Measurements from ENCODE around the gene IQCF6.
"Not testable (repeated sequence)": the region's sequence is repeated elsewhere in the genome, so short reads cannot be mapped to it uniquely, and the experiment has no call there.

IQCF6 gene

DNA sequence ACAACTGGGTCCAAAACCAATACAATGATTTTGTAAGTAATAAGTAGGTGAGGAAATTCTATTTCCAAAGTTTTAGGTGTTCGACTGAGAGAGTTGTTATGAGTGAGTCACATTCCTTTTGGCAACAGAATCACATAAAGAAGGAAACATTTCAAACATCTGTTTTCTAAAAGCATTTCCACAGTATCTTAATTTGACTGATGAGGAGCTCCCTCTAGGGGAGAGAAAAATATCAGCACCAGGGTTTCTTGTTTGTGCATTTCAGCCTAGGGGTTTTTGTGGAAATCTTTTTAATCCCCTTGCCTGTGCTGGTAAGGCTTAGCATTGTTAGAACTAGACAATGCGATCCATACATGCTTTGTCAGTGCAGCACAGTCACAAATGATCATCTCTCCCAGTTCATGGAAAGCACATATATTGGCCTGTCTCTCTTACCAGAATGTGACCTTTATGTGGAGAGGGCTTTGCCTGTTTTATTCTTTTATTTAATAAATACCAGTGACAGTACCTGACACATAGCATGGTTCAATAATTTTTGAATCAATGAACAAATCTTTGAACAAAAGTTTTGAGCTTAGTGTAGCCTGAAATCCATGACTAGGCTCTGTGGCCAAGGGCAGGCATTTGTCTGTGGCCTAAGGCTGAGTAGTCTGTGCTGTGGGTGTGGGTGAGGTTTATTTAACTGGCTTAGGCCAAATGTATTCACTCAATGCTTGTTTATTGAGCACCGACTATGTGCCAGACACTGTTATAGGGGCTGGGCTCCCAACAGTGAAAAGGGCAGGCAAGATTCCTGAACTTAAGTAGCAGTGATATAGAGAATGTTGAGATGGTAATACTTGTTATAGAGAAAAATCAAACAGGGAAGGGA, 21.1 kb upstream of the IQCF6 start:
- Histone ChIP-seq H3K36me3 (ENCODE audit: insufficient read depth, low read length) (no peaks in the 10 kb centered on the region), H3K9me3 (ENCODE audit: low read length) (no peaks in the 10 kb centered on the region), H3K27ac (ENCODE audit: low read depth, low read length) (no peak overlapping the region), H3K4me3 (ENCODE audit: low read depth in 1 of 2, low read length in 2 of 2) (no peak overlapping the region), H3K27me3 (ENCODE audit: control insufficient read depth in 1 of 2, insufficient read depth in 2 of 2, low read length in 2 of 2) (no peaks in the 10 kb centered on the region), H3K9ac (ENCODE audit: low read length) (no peak overlapping the region), H3K4me1 (ENCODE audit: insufficient read depth, low read length) (no peaks in the 10 kb centered on the region)

DNA sequence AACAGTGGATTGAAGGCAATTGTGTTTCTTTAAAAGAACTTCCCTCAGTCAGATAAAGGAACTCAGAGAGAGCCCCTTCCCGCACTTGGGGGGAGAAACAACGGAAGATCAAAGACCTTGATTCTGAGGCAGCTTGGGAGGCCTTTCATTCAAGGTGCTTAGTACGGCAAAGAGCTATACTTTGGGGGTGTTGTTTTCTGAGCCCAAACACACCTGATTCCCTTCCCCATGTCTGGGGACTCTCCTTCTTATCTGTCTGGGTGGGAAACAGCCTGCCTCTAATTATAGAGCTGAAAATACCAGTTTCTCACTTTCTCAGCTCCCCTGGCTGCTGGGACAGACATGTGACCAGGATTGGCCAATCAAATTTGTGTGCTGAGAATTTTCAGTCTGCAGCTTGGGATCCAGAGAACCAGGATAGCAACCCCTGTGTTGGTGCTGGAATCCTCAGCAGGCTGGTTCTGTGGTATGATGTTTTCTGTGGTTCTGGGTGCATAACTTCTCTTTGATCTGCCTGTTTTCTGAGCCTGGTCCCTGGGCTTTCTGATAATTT, 19.4 kb upstream of the IQCF6 start:
- Histone ChIP-seq H3K27me3 (ENCODE audit: control insufficient read depth in 1 of 2, insufficient read depth in 2 of 2, low read length in 2 of 2) (no peaks in the 10 kb centered on the region), H3K4me1 (ENCODE audit: insufficient read depth, low read length) (no peaks in the 10 kb centered on the region), H3K9ac (ENCODE audit: low read length) (no peak overlapping the region), H3K4me3 (ENCODE audit: low read depth in 1 of 2, low read length in 2 of 2) (no peak overlapping the region), H3K9me3 (ENCODE audit: low read length) (no peaks in the 10 kb centered on the region), H3K27ac (ENCODE audit: low read depth, low read length) (no peak overlapping the region), H3K36me3 (ENCODE audit: insufficient read depth, low read length) (no peaks in the 10 kb centered on the region)

DNA sequence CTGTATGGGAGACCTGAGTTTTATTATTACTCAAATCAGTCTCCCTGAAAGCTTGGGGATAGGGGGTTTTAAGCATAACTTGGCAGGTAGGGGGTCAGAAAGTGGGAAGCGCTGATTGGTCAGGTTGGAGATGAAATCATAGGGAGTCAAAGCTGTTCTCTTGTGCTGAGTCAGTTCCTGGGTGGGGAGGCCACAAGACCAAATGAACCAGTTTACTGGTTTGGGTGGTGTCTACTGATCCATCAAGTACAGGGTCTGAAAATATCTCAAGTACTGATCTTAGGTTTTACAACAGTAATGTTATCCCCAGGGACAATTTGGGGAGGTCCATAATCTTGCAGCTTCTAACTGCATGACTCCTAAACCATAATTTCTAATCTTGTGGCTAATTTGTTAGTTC, 17.8 kb upstream of the IQCF6 start:
- no peak overlapping the region for H3K4me3 ChIP-seq (ENCODE audit: low read depth in 1 of 2, low read length in 2 of 2)
- no peaks in the 10 kb centered on the region for H3K9me3 ChIP-seq (ENCODE audit: low read length)
- no peak overlapping the region for H3K9ac ChIP-seq (ENCODE audit: low read length)
- no peaks in the 10 kb centered on the region for H3K4me1 ChIP-seq (ENCODE audit: insufficient read depth, low read length)
- no peaks in the 10 kb centered on the region for H3K27me3 ChIP-seq (ENCODE audit: control insufficient read depth in 1 of 2, insufficient read depth in 2 of 2, low read length in 2 of 2)
- no peak overlapping the region for H3K27ac ChIP-seq (ENCODE audit: low read depth, low read length)
- no peaks in the 10 kb centered on the region for H3K36me3 ChIP-seq (ENCODE audit: insufficient read depth, low read length)

DNA sequence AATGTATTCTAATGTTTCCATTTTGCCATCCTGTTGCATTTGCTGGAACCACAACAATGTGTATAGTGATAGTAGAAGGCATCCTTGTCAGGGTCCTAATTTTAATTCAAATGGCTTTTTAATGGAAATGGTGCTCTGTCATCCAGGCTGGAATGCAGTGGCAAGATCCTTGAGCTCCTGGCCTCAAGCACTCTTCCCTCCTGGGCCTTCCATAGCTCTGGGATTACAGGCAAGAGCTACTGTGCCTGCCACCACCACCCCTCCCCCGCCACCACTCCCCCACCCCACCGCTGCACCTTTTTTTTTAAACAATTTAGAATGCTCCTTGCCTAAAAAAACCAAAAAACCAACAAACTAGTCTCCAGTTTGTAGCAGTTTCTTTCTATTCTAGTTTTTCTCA, 15.2 kb upstream of the IQCF6 start:
- no peaks in the 10 kb centered on the region for H3K9me3 ChIP-seq (ENCODE audit: low read length)
- no peak overlapping the region for H3K9ac ChIP-seq (ENCODE audit: low read length)
- no peaks in the 10 kb centered on the region for H3K27me3 ChIP-seq (ENCODE audit: control insufficient read depth in 1 of 2, insufficient read depth in 2 of 2, low read length in 2 of 2)
- H3K36me3 ChIP-seq (ENCODE audit: insufficient read depth, low read length), result no peaks in the 10 kb centered on the region
- H3K27ac ChIP-seq (ENCODE audit: low read depth, low read length), result no peak overlapping the region
- no peaks in the 10 kb centered on the region for H3K4me1 ChIP-seq (ENCODE audit: insufficient read depth, low read length)
- no peak overlapping the region for H3K4me3 ChIP-seq (ENCODE audit: low read depth in 1 of 2, low read length in 2 of 2)

DNA sequence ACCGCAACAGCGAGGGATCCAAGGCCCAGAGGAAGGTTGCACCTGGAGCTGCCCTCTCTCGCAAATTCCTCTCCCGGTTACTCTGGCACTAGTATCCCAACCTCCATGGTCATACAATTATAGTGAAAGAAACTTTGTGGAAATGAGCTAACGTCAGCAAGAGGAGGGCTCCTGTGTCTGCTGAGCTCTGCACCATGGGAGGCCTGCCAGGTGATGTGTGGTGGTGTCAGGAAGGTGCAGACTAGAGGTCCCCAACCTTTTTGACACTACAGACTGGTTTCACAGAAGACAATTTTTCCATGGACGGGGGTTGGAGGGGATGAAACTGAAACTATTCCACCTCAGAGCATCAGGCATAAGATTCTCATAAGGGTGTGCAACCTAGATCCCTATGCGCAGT, 13.2 kb upstream of the IQCF6 start:
- H3K27ac ChIP-seq (ENCODE audit: low read depth, low read length), result no peak overlapping the region
- no peaks in the 10 kb centered on the region for H3K27me3 ChIP-seq (ENCODE audit: control insufficient read depth in 1 of 2, insufficient read depth in 2 of 2, low read length in 2 of 2)
- H3K4me1 ChIP-seq (ENCODE audit: insufficient read depth, low read length), result no peaks in the 10 kb centered on the region
- no peak overlapping the region for H3K9ac ChIP-seq (ENCODE audit: low read length)
- H3K9me3 ChIP-seq (ENCODE audit: low read length), result no peaks in the 10 kb centered on the region
- H3K36me3 ChIP-seq (ENCODE audit: insufficient read depth, low read length), result no peaks in the 10 kb centered on the region
- H3K4me3 ChIP-seq (ENCODE audit: low read depth in 1 of 2, low read length in 2 of 2), result no peak overlapping the region

DNA sequence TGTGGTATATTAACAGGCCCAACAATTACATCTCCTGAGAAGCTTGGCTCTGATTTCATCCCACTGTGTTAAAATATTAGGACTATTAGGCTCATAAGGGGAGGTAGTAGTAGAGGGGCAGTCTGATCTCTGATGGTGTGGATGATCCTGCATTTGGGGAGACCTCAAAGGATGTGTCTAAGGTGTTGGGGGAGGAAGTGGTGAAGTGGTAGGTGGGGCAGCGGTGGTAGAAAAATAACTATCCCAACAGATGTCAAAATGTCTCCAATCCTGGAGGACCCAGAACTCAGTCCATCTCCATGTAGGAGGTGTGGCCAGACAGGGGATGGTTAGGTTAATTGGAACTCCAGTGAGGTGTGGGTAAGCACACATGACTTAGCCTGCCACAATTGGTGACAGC, 10.4 kb upstream of the IQCF6 start:
- Histone ChIP-seq H3K9ac (ENCODE audit: low read length) (no peak overlapping the region), H3K9me3 (ENCODE audit: low read length) (no peaks in the 10 kb centered on the region), H3K4me1 (ENCODE audit: insufficient read depth, low read length) (no peaks in the 10 kb centered on the region), H3K4me3 (ENCODE audit: low read depth in 1 of 2, low read length in 2 of 2) (no peak overlapping the region), H3K27me3 (ENCODE audit: control insufficient read depth in 1 of 2, insufficient read depth in 2 of 2, low read length in 2 of 2) (no peaks in the 10 kb centered on the region), H3K36me3 (ENCODE audit: insufficient read depth, low read length) (no peaks in the 10 kb centered on the region), H3K27ac (ENCODE audit: low read depth, low read length) (no peak overlapping the region)

DNA sequence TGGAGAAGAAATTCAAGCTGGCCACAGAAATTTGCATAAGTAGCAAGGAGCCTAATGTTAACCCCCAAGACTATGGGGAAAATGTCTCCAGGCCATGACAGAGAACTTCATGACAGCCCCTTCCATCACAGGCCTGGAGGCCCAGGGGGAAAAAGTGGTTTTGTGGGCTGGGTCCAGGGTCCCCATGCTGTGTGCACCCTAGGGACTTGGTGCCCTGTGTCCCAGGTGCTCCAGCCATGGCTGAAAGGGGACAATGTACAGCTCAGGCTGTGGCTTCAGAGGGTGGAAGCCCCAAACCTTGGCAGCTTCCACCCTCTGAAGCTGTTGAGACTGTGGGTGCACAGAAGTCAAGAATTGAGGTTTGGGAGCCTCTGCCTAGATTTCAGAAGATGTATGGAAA, 8.5 kb upstream of the IQCF6 start:
- H3K4me1 ChIP-seq (ENCODE audit: insufficient read depth, low read length); H3K9me3 ChIP-seq (ENCODE audit: low read length); H3K4me3 ChIP-seq (ENCODE audit: low read depth in 1 of 2, low read length in 2 of 2): not testable (repeated sequence)

DNA sequence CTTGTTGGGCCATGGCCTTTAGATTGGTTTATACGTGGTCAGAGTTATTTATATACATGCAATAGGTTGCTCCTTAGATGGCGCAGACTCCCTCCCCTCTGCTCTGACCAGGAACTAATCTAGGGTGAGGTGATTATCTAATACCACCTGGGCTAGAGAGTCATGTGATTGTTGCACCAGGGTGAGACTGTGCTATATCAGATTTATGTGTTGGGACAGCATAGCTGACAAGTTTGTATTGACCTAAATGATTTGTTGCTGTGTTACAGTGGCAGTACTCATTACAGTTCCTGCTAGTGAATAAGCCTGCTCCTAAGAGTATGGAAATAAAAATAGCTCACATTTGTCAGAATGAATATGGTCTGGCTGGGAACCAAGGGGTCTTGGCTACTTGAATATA, 7.2 kb upstream of the IQCF6 start:
- Histone ChIP-seq H3K9ac (ENCODE audit: low read length) (no peak overlapping the region), H3K4me3 (ENCODE audit: low read depth in 1 of 2, low read length in 2 of 2) (no peak overlapping the region), H3K4me1 (ENCODE audit: insufficient read depth, low read length) (no peaks in the 10 kb centered on the region), H3K9me3 (ENCODE audit: low read length) (no peaks in the 10 kb centered on the region), H3K27ac (ENCODE audit: low read depth, low read length) (no peak overlapping the region), H3K36me3 (ENCODE audit: insufficient read depth, low read length) (no peaks in the 10 kb centered on the region), H3K27me3 (ENCODE audit: control insufficient read depth in 1 of 2, insufficient read depth in 2 of 2, low read length in 2 of 2) (no peaks in the 10 kb centered on the region)

More for the DNA sequence above, 8.5 kb upstream of the IQCF6 start:
- not testable (repeated sequence) for H3K27ac ChIP-seq (ENCODE audit: low read depth, low read length); H3K36me3 ChIP-seq (ENCODE audit: insufficient read depth, low read length); H3K27me3 ChIP-seq (ENCODE audit: control insufficient read depth in 1 of 2, insufficient read depth in 2 of 2, low read length in 2 of 2); H3K9ac ChIP-seq (ENCODE audit: low read length)

DNA sequence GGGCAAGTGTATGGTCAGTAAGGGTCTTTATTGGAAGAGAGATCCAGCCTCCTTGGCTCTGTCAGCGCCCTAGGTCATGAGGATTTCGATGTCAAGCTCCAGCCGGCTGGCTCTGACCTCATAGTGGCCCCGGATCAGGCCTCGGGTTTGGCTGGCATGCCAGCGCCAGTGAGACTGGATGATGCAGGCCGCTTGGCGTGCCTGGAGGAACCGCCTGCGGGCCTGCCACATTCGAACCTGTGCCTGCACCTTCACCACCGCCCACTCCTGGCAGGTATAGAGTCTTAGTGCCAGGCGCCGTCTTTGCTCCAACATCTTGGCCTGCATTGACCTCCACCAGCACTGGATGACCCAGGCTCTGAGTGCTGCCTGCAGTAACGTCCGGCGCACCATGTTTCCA, 483 bp downstream of the IQCF6 start:
- no peaks in the 10 kb centered on the region for H3K36me3 ChIP-seq (ENCODE audit: insufficient read depth, low read length)
- no peak overlapping the region for H3K9ac ChIP-seq (ENCODE audit: low read length)
- no peak overlapping the region for H3K4me3 ChIP-seq (ENCODE audit: low read depth in 1 of 2, low read length in 2 of 2)
- no peak overlapping the region for H3K27ac ChIP-seq (ENCODE audit: low read depth, low read length)
- no peaks in the 10 kb centered on the region for H3K4me1 ChIP-seq (ENCODE audit: insufficient read depth, low read length)
- H3K27me3 ChIP-seq (ENCODE audit: control insufficient read depth in 1 of 2, insufficient read depth in 2 of 2, low read length in 2 of 2), result peaks cover 0 to 8% of the 10 kb centered on the region in 2 donors
- no peaks in the 10 kb centered on the region for H3K9me3 ChIP-seq (ENCODE audit: low read length)

DNA sequence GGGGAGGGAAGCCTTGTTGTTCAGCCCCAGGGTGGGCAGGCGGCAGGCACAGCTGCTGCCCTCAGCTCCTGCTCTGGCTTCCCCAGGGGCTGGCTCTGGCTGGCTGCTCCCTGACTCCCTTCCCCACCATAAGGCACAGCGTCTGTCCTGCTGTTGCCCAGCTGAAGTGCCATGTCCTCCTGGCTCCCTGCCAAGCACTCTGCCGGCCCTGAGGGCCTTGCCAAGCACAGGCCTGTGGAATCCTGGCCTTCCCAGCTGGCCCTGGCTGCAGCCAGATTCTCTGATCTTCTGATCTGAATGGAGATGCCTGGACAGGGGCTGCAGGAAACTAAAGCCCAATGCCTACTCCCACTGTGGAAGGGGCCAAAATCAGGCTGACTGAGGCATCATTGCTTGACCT, 1.1 kb downstream of the IQCF6 start:
- no peaks in the 10 kb centered on the region for H3K4me1 ChIP-seq (ENCODE audit: insufficient read depth, low read length)
- no peak overlapping the region for H3K9ac ChIP-seq (ENCODE audit: low read length)
- peaks cover 0 to 8% of the 10 kb centered on the region in 2 donors for H3K27me3 ChIP-seq (ENCODE audit: control insufficient read depth in 1 of 2, insufficient read depth in 2 of 2, low read length in 2 of 2)
- no peak overlapping the region for H3K4me3 ChIP-seq (ENCODE audit: low read depth in 1 of 2, low read length in 2 of 2)
- no peak overlapping the region for H3K27ac ChIP-seq (ENCODE audit: low read depth, low read length)
- H3K9me3 ChIP-seq (ENCODE audit: low read length), result no peaks in the 10 kb centered on the region
- H3K36me3 ChIP-seq (ENCODE audit: insufficient read depth, low read length), result no peaks in the 10 kb centered on the region

DNA sequence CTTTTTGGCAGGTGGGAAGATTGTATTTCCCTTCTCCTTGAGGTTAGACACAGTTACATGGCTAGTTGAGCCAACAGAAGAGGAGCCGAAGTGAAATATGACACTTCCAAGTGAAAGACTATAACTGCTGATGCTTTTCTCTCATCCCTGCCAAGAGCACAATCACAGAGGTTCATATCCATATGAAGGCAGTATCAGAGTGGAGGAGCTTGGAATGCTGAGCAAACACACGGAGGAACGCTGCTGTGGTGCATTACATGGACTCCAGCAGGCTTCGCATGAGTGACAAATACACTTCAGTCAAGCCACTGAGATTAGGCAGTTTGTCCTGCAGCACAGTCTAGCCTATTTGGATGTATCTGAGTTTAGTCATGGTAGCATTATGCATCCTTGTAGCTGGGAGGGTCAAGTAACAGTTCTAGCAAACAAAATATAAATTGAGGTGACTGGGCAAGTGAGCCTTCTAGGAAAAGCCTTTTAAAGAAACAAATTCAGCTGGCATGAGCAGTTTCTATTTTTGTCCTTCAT, 5.4 kb downstream of the IQCF6 start:
- Histone ChIP-seq H3K4me1 (ENCODE audit: insufficient read depth, low read length) (no peaks in the 10 kb centered on the region), H3K9me3 (ENCODE audit: low read length) (no peaks in the 10 kb centered on the region), H3K9ac (ENCODE audit: low read length) (no peak overlapping the region), H3K27ac (ENCODE audit: low read depth, low read length) (no peak overlapping the region), H3K36me3 (ENCODE audit: insufficient read depth, low read length) (no peaks in the 10 kb centered on the region), H3K27me3 (ENCODE audit: control insufficient read depth in 1 of 2, insufficient read depth in 2 of 2, low read length in 2 of 2) (peaks cover 0 to 8% of the 10 kb centered on the region in 2 donors), H3K4me3 (ENCODE audit: low read depth in 1 of 2, low read length in 2 of 2) (no peak overlapping the region)

DNA sequence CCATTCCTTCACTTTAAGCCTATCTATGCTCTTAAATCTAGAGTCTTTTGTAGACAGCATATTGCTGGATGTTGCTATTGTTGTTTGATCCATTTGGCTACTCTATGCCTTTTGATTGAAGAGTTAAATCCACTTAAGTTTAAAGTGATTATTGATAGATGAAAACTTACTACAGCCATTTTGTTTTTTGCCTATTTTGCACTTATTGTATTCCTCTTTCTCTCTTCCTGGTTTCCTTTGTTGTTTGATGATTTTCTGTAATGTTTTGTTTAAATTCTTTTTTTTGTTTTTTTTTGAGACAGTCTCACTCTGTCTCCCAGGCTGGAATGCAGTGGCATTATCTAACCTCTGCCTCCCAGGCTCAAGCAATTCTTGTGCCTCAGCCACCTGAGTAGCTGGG, 19.8 kb downstream of the IQCF6 start:
- H3K9ac ChIP-seq (ENCODE audit: low read length), result no peak overlapping the region
- no peak overlapping the region for H3K4me3 ChIP-seq (ENCODE audit: low read depth in 1 of 2, low read length in 2 of 2)
- no peaks in the 10 kb centered on the region for H3K27me3 ChIP-seq (ENCODE audit: control insufficient read depth in 1 of 2, insufficient read depth in 2 of 2, low read length in 2 of 2)
- H3K36me3 ChIP-seq (ENCODE audit: insufficient read depth, low read length), result no peaks in the 10 kb centered on the region
- H3K27ac ChIP-seq (ENCODE audit: low read depth, low read length), result no peak overlapping the region
- H3K4me1 ChIP-seq (ENCODE audit: insufficient read depth, low read length), result no peaks in the 10 kb centered on the region
- H3K9me3 ChIP-seq (ENCODE audit: low read length), result peaks cover 8% of the 10 kb centered on the region
